Stimulated activated CD4-positive, alpha-beta T cell treated with anti-CD3 and anti-CD28 coated beads, Interleukin-1b, Interleukin-23, amount 100 ng/mL, for 48 hours (primary cell): ENCODE results near the gene ZC3H18.

Experiments
- DNase-seq: peaks from one replicate; pipeline ENCODE4 v3.0.0-alpha.2; 2020

The ZC3H18 gene

DNA sequence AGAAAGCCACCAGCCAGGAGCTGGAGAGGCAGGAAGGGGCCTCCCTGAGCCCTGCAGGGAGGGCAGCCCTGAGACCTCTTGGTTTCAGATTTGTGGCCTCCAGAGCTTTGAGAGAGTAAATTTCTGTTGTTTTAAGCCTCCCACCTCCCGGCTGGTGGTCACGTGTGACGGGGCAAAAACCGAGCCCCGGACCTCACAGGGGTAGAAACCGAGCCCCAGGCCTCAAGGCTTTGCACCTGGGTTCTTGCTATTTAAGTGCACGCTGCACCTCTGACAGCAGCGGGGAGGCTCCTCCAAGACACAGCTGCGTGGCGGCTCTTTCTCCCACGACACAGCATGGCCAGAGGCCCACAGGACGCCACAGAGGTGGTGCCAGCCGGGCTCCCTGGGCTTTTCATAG is 17.4 kb upstream of the ZC3H18 start:
- no peak for DNase-seq

DNA sequence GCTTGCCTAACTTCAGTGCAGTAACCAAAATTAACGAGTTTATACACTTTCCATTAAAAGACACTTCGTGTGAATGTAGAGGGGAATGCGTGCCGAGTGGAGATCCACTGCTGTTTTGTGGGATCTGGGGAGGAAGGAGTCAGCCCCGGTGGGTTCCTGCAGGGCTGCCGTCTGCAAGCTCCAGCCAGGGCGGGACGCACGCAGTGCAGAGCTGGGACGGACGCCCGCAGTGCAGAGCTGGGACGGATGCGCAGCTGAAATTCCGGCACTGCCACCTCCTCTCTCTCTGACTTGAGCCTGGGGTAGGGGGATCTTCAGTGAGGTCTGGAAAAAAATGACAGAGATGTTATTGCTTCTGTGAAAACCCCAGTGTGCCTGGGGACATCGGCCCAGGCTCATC is 16.5 kb upstream of the ZC3H18 start:
- no peak for DNase-seq

DNA sequence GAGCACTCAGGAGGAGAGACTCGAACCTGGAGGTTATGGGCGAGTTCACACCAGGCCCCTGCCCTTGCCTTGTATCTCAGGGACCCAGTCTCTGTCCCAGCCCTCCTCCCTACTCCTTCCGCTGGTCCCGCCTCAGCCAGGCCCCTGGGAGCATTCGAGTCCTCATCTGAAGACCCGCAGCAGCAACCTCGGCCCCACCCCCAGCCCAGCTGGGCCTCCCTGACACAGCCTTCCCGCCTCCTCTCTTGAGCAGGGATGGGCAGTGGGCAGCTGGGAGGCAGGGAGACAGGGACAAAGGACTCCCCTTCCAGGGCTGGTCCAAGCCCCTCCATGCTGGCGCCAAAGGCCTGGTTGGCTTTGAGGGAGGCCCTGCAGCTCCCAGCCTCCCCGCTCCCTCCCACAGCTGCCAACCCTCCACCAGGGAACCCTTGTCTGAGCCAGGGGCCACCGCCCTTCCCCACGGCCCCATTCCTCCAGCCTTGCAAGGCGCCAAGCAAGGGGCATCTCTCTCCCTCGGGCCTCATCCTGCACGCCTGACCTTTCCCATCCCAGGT is 15.4 kb upstream of the ZC3H18 start:
- no peak for DNase-seq

- no peak for DNase-seq
Observed at GRCh38 chr16:88556294-88556988, 13.8 kb upstream of the ZC3H18 start.

DNA sequence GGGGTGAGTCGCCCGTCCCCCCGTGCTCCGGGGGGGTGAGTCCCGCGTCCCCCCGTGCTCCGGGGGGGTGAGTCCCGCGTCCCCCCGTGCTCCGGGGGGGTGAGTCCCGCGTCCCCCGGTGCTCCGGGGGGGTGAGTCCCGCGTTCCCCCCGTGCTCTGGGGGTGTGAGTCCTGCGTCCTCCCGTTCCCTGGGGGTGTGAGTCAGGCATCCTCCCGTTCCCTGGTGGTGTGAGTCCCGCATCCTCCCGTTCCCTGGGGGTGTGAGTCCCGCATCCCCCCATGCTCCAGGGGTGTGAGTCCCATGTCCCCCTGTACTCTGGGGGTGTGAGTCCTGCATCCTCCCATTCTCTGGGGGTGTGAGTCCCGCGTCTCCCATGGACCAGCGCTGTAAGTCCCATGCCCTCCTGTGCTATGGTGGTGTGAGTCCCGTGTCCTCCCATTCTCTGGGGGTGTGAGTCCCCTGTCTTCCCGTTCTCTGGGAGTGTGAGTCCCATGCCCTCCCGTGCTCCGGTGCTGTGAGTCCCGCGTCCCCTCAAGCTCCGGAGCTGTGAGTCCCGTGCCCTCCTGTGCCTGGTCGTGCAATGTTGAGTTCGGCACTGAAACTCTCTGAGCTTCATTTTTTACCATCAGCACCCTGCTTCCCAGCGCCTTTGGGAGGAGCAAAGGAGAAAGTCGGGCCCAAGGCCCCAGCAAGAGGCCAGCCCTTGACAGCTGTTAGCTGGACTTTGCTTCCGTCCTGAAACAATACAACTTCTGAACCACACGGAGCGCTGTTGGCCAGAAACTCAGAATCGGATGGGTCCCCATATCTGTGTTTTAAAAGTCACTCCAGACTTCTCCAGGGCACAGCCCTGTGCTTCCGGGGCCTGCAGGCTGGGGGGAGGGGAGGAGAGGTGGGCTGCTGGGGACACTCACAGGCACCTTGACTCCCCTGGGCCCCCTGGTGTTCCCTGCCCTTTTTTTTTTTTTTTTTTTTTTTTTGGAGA is 11.5 kb upstream of the ZC3H18 start:
- DNase-seq = no peak

DNA sequence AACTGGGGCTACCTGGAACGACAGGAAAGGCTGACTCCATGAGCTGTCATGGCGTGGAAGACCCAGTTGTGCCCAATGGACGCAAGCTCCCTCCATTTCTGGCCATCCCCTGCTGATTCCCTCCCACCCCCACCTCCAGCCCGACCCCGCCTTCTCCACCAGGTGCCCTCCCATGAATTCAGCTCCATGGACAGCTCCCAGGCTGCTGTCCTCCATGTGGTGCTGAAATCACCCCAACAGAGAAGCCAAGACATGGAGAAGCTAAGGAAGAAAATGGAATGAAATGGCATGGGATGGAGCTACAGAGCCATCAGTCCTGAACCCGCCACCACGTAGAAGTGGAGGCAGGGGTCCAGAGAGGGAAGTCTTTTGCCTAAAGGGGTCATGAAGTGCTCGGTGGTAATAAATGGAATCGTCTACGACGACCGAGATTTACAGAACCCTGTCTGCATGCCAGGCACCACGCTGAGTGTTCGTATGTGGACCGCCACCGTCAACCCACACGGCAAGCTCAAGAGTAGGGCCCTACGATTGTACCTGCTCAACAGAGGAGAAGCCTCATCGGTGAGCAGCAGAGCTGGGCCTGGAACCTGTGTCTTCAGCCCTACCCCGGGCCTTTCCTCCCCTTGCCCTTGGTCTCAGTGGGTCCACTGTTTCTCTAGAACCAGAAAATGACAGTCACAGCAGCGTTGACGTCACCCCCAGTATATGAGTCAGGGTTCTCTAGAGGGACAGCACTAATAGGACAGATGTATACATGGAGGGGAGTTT is 9.3 kb upstream of the ZC3H18 start:
- DNase-seq = no peak

DNA sequence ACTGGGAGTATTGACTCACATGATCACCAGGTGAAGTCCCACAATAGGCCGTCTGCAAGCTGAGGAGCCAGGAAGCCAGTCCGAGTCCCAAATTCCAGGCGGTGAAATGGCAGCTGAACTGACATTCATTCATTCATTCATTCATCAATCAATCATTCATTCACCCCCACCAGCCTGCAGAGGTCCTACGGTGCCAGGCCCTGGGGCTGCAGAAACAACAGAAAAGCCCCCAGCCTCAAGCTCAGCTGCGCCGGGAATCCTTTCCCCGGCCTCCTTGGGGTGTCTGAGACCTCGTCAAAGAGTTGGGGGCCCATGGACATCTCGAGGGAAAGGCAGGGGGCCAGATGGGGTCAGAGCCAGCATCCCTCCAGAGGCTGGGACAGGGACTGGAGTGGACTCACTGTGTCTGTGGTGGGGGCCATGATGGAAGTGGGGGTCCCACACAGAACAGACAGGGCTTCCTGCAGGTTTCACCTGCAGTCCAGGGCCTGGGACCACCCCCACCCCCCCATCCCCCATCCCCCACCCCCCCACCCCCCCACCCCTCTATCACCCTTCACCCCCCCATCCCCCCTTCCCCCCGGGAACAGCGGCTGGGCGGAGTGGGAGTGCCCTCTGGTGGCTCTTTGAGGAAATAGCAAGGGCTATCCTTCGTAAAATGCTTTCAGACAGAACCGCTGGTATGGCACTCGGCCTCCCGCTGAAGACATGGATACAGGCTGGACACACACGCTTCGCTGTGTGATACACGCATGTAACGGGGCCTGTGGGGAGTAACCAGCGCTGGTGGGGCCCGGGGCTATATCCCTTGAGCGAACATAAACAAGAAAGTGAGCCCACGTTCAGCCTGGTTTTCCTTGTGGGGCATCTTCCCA is 8.5 kb upstream of the ZC3H18 start:
- peak; percentile 41 for DNase-seq

GRCh38 chr16:88566158-88566557 is 4.0 kb upstream of the ZC3H18 start:
- peak; percentile 85 for DNase-seq

GRCh38 chr16:88568710-88569613 is 1.2 kb upstream of the ZC3H18 start:
- DNase-seq = no peak

DNA sequence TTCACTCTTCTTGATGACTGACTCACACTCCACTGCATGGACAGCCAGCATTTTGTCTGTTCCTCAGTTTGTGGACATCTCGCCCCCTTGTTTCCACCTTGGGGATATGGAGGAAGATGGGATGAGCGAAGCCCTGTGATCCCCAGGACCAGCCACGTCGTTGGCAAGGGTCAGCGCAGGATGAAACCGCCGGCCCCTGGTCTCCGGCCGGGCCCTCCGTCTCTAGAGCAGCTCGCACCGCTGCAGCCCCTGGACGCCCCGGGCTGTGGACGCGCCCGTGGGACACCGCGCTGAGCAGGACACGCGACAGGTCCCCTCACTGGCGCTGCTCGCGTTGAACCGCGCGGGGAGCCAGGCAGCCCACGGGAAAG is 604 bp upstream of the ZC3H18 start:
- no peak for DNase-seq

- DNase-seq = peak; percentile 35
Observed at GRCh38 chr16:88570691-88571092, 489 bp downstream of the ZC3H18 start.

DNA sequence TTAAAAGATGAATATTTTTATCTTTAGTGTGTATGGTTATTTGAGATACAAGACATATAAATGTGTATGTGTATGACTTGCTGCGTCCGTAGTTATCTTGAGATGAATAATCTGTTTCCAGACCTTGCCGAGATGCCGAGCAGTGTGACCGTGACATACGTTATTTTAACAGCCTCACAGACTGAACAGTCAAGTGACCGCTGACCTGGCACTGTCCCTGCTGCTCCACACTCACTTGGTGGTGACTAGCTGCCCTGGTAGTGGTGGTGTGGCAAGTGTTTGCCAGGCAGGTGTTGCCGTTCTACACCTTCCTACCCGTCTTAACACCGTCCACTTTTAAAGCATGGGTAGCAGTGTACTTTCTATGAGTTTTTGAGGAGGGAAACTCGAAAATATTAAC is 5.0 kb downstream of the ZC3H18 start:
- no peak for DNase-seq

DNA sequence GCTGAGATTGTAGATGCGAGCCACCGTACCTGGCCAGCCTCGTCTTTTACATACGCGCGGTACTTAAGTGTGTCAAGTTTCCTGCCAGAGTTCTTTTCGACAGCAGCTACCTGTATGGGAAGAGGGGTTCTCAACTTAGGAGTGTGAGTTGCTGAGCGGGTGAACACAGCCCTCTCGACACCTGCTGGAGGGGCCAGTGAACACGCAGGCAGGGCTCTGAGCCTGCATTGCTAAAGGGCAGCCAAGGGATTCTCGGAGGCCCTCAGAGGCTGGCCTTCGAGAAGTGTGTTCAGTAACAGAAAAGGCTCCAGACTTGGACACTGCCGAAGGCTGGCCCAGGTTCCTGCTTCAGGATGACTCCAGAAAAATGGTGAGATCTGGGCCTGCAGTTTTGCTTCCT is 6.1 kb downstream of the ZC3H18 start:
- no peak for DNase-seq

DNA sequence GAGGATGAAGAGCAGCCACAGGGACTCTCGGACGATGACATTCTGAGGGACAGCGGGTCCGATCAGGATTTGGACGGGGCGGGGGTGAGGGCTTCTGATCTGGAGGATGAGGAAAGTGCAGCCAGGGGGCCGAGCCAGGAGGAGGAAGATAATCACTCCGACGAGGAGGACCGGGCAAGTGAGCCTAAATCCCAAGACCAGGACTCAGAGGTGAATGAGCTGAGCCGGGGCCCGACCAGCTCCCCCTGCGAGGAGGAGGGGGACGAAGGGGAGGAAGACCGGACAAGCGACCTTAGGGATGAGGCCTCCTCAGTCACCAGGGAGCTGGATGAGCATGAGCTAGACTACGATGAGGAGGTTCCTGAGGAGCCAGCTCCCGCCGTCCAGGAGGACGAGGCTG is 7.0 kb downstream of the ZC3H18 start:
- no peak for DNase-seq

- DNase-seq = no peak
Observed at GRCh38 chr16:88578446-88579313, 8.5 kb downstream of the ZC3H18 start.

DNA sequence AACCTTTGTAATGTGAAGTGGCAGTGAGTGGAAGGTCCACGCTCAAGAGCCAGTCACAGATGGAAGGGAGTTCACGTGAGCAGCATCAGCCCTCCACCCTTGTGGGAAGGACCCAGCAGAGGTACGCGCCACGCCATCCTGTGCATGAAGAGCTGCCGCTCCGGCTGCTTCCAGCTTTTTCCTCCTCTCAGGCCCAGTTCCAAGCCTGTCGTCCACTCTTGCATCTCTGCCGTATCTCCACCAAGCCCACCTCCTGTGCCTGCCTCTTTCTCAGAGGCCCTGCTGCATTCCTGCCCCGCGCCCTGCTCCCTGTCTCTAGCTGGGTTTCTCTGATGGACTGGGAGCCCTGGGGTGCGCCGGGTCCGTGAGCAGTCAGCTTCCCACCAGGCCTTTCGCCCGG is 10.2 kb downstream of the ZC3H18 start:
- DNase-seq = no peak

DNA sequence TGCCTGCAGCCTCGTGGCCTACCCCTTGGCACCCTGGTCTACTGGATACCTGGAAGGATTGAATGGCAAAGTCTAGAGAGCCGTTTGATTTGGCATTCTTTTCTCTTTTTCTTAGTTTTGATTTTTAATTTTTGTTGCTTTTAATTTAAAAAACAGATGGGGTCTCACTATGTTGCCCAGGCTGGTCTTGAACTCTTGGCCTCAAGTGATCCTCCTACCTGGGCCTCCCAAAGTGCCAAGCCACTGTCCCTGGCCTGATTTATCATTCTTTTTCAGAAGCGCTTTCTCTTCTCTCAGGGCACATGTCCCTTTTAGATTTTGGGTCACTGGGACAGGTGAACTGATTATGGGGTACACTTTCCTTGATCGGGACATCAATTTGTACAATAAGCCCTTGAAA is 10.8 kb downstream of the ZC3H18 start:
- DNase-seq = no peak

- DNase-seq = no peak
Observed at GRCh38 chr16:88582912-88583575, 12.8 kb downstream of the ZC3H18 start.

DNA sequence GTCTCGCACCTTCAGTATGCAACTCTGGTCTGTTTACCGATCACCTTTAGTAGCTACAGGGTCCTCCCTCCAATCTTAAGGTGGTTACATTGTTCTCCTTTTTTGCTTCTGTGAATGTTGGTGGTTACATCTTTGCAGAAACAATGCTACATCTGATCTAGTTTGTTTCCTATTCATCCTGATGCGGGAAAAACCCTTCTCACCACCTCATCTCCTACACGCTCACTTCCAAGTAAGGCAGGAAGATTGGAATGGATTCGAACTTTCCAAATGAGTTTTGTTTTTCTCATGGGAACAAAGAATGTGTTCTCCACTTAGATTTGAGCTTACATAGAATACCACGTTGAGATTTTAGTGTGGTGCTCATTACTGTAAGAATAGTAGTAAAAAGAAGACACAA is 14.5 kb downstream of the ZC3H18 start:
- DNase-seq = no peak
